ENCODE results near the gene GDF15.

DNA sequence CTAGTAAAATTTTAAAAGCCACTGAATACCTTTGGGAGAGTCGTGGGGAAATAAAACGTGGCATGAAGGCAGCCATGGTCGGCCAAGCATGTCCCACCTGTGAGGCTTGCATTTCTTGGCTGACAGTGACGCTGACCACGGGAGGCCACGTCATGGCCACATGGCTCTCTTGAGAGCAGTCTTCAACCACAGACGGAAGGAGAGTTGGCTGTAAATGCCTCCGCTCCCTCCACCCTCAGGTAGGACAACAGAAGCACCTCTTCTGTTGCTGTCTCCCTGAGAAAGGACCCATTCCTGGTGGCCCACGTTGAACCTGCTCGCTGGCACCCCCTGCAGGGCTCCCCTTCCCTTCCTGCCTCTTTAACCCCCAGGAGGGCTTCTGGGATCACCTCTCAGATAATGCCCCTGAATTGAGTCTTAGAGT lies 22.1 kb downstream of the GDF15 start:
- TF ChIP-seq, protein P1, sequence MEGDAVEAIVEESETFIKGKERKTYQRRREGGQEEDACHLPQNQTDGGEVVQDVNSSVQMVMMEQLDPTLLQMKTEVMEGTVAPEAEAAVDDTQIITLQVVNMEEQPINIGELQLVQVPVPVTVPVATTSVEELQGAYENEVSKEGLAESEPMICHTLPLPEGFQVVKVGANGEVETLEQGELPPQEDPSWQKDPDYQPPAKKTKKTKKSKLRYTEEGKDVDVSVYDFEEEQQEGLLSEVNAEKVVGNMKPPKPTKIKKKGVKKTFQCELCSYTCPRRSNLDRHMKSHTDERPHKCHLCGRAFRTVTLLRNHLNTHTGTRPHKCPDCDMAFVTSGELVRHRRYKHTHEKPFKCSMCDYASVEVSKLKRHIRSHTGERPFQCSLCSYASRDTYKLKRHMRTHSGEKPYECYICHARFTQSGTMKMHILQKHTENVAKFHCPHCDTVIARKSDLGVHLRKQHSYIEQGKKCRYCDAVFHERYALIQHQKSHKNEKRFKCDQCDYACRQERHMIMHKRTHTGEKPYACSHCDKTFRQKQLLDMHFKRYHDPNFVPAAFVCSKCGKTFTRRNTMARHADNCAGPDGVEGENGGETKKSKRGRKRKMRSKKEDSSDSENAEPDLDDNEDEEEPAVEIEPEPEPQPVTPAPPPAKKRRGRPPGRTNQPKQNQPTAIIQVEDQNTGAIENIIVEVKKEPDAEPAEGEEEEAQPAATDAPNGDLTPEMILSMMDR (IDR thresholded peaks at IDR 0.05): peak in 4 of 6 experiments; percentile 42 to 59 (median 54)
- TF ChIP-seq POLR2A (IDR thresholded peaks at IDR 0.05): no peak

Data from Peyer's patch (tissue), 4 donors.